ENCODE results near the gene TRIM17. TPM values are rescaled to one million over a fixed set of nuclear protein-coding genes. Genes with fewer than 3 reads are reported as not detected.

TRIM17 gene
- total and polyA plus RNA-seq, 2 of the 13 experiments (the other 11 are each of a cell fraction or from before 2014, with no cell fraction given) = 0.32 to 0.64 TPM

GRCh38 chr1:228407106-228408040 lies 9.3 kb downstream of the TRIM17 start (continued):
- no peak for TF ChIP-seq RNF2 (conservative IDR thresholded peaks at IDR 0.05; ENCODE audit: low read depth)
- no peak for TF ChIP-seq ZNF205 (CRISPR knock-in tag; IDR thresholded peaks at IDR 0.05)
- TF ChIP-seq MTA1 (CRISPR knock-in tag; IDR thresholded peaks at IDR 0.05; ENCODE audit: borderline replicate concordance) = no peak
- TF ChIP-seq ARNT (IDR thresholded peaks at IDR 0.05) = no peak
- TF ChIP-seq ZFX (CRISPR knock-in tag; IDR thresholded peaks at IDR 0.05; ENCODE audit: low read depth) = peak; percentile 9; the same call in 1 of the 2 replicates
- no peak; a peak in 2 of 4 replicates for TF ChIP-seq POLR2A (IDR thresholded peaks at IDR 0.05; ENCODE audit: insufficient read depth in 1 of 2, low read depth in 2 of 2, low read length in 2 of 2)
- no peak for TF ChIP-seq ZFP90 (CRISPR knock-in tag; IDR thresholded peaks at IDR 0.05; ENCODE audit: borderline replicate concordance)
- TF ChIP-seq ONECUT2 (CRISPR knock-in tag; IDR thresholded peaks at IDR 0.05) = no peak
- TF ChIP-seq LCORL (IDR thresholded peaks at IDR 0.05) = no peak
- no peak for TF ChIP-seq LCORL (CRISPR knock-in tag; IDR thresholded peaks at IDR 0.05)
- no peak for TF ChIP-seq ZNF296 (CRISPR knock-in tag; conservative IDR thresholded peaks at IDR 0.05)
- TF ChIP-seq HNRNPH1 (optimal IDR thresholded peaks at IDR 0.05; ENCODE audit: low read depth, low read length) = no peak
- TF ChIP-seq IKZF1 (IDR thresholded peaks at IDR 0.05) = no peak
- TF ChIP-seq TEAD3 (CRISPR knock-in tag; optimal IDR thresholded peaks at IDR 0.05; ENCODE audit: borderline replicate concordance) = peak; percentile 55
- no peak for TF ChIP-seq ZNF614 (CRISPR knock-in tag; IDR thresholded peaks at IDR 0.05; ENCODE audit: borderline replicate concordance)
- TF ChIP-seq ZNF772 (CRISPR knock-in tag; IDR thresholded peaks at IDR 0.05) = no peak
- no peak; the same call in 1 of the 2 replicates for TF ChIP-seq ZSCAN25 (CRISPR knock-in tag; IDR thresholded peaks at IDR 0.05)
- TF ChIP-seq RFXAP (CRISPR knock-in tag; IDR thresholded peaks at IDR 0.05; ENCODE audit: borderline replicate concordance) = 0 out of 2 replicates have a peak, but pooled peaks have one; percentile 59
- TF ChIP-seq BCLAF1 (IDR thresholded peaks at IDR 0.05) = no peak
- peak; percentile 23; the same call in 1 of the 2 replicates for TF ChIP-seq RXRA (CRISPR knock-in tag; IDR thresholded peaks at IDR 0.05)
- TF ChIP-seq PHF5A (CRISPR knock-in tag; IDR thresholded peaks at IDR 0.05; ENCODE audit: low read depth, unreplicated experiment) = no peak
- TF ChIP-seq KLF15 (CRISPR knock-in tag; IDR thresholded peaks at IDR 0.05; ENCODE audit: borderline replicate concordance) = no peak
- TF ChIP-seq ELF1 (CRISPR knock-in tag; IDR thresholded peaks at IDR 0.05) = 0 out of 2 replicates have a peak, but pooled peaks have one; percentile 16
- no peak for TF ChIP-seq KDM1A (CRISPR knock-in tag; IDR thresholded peaks at IDR 0.05)
- TF ChIP-seq PITX1 (CRISPR knock-in tag; IDR thresholded peaks at IDR 0.05) = no peak
- TF ChIP-seq NKX3-1 (CRISPR knock-in tag; IDR thresholded peaks at IDR 0.05) = no peak
- 0 out of 2 replicates have a peak, but pooled peaks have one; percentile 45 for TF ChIP-seq KMT2A (CRISPR knock-in tag; IDR thresholded peaks at IDR 0.05)
- TF ChIP-seq ZNF790 (CRISPR knock-in tag; IDR thresholded peaks at IDR 0.05; ENCODE audit: borderline replicate concordance) = no peak
- no peak for TF ChIP-seq ZKSCAN5 (CRISPR knock-in tag; IDR thresholded peaks at IDR 0.05)
- 0 out of 3 replicates have a peak, but pooled peaks have one; percentile 5 for TF ChIP-seq MXI1 (IDR thresholded peaks at IDR 0.05; ENCODE audit: borderline replicate concordance, low read depth, low read length)
- no peak for TF ChIP-seq MAFK (conservative IDR thresholded peaks at IDR 0.05 in 1 of 2, IDR thresholded peaks at IDR 0.05 in 1 of 2; ENCODE audit: low read length in 2 of 2)
- no peak for TF ChIP-seq ERF (CRISPR knock-in tag; IDR thresholded peaks at IDR 0.05)
- TF ChIP-seq ZNF577 (CRISPR knock-in tag; IDR thresholded peaks at IDR 0.05; ENCODE audit: borderline replicate concordance, low read depth) = no peak
